Middle frontal gyrus (tissue), 1 donor: ENCODE measurements around the gene CCPG1.
"Not testable (repeated sequence)": the region's sequence is repeated elsewhere in the genome, so short reads cannot be mapped to it uniquely, and the experiment has no call there.

ENCODE experiments used
- DNase-seq: peaks from one replicate; pipeline ENCODE4 v3.0.0-alpha.2; 2015; ENCODE audit warnings: low spot score; ENCODE audit errors: extremely low spot score

CCPG1 gene, protein sequence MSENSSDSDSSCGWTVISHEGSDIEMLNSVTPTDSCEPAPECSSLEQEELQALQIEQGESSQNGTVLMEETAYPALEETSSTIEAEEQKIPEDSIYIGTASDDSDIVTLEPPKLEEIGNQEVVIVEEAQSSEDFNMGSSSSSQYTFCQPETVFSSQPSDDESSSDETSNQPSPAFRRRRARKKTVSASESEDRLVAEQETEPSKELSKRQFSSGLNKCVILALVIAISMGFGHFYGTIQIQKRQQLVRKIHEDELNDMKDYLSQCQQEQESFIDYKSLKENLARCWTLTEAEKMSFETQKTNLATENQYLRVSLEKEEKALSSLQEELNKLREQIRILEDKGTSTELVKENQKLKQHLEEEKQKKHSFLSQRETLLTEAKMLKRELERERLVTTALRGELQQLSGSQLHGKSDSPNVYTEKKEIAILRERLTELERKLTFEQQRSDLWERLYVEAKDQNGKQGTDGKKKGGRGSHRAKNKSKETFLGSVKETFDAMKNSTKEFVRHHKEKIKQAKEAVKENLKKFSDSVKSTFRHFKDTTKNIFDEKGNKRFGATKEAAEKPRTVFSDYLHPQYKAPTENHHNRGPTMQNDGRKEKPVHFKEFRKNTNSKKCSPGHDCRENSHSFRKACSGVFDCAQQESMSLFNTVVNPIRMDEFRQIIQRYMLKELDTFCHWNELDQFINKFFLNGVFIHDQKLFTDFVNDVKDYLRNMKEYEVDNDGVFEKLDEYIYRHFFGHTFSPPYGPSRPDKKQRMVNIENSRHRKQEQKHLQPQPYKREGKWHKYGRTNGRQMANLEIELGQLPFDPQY

GRCh38 chr15:55408012-55408928, at the start of gene CCPG1, which contains the start of gene PIERCE2:
Gene CCPG1, minus strand, starts transcription at chr15:55408359. Its CDS starts 18,935 bp downstream, at chr15:55389424.
Gene PIERCE2, plus strand, starts transcription at chr15:55408495. Its CDS starts 274 bp downstream, at chr15:55408769.
- peak; percentile 86 for DNase-seq

DNA sequence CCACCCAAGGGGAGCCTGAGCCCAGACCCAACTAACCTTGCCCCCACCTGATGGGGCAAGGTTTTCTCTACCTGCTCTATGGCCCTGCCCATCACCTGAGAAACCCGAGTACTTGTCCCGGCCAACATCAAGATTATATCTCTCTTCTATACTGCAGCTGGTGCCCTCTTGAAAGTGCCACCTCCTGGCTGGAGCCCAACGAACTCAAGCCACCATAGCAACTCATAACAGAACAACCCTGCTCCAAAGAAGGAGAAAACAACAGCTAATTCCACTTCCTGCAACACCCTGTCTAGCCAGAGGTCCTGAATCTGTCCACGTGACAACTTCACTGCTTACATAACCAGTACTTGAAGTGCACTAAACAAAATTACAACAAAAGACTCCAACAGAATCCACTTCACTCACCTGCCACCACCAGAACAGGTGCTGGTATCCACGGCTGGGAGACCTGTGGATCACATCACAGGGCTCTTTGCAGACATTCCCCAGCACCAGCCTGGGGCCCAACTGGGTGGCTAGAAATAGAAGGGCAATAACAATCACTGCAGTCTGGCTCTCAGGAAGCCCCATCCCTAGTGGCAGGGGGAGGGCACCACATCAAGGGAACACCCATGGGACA, 49.4 kb upstream of the CCPG1 start:
- DNase-seq: no peak

DNA sequence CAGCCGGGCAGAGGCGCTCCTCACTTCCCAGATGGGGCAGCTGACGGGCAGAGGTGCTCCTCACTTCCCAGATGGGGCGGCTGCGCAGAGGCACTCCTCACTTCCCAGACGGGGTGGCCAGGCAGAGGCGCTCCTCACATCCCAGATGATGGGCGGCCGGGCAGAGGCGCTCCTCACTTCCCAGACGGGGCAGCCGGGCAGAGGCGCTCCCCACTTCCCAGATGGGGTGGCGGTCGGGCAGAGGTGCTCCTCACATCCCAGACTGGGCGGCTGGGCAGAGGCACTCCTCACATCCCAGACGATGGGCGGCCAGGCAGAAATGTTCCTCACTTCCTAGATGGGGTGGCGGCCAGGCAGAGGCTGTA, 38.9 kb upstream of the CCPG1 start:
- not testable (repeated sequence) for DNase-seq

DNA sequence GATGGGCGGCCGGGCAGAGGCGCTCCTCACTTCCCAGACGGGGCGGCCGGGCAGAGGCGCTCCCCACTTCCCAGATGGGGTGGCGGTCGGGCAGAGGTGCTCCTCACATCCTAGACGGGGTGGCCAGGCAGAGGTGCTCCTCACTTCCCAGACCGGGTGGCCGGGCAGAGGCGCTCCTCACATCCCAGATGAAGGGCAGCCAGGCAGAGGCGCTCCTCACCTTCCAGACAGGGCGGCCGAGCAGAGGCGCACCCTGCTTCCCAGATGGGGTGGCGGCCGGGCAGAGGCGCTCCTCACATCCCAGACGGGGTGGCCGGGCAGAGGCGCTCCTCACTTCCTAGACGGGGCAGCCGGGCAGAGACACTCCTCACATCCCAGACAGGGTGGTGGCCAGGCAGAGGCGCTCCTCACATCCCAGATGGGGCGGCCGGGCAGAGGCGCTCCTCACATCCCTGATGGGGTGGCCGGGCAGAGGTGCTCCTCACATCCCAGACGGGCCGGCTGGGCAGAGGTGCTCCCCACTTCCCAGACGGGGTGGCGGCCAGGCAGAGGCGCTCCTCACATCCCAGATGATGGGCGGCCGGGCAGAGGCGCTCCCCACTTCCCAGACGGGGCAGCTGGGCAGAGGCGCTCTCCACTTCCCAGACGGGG, 38.3 kb upstream of the CCPG1 start:
- DNase-seq: not testable (repeated sequence)

DNA sequence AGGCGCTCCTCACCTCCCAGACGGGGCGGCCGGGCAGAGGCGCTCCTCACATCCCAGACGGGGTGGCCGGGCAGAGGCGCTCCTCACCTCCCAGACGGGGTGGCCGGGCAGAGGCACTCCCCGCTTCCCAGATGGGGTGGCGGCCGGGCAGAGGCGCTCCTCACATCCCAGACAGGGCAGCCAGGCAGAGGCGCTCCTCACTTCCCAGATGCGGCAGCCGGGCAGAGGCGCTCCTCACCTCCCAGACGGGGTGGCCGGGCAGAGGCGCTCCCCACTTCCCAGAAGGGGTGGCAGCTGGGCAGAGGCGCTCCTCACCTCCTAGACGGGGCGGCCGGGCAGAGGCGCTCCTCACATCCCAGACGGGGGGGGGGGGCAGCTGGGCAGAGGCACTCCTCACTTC, 37.8 kb upstream of the CCPG1 start:
- DNase-seq: not testable (repeated sequence)

GRCh38 chr15:55443141-55443540, 35.0 kb upstream of the CCPG1 start:
- not testable (repeated sequence) for DNase-seq

DNA sequence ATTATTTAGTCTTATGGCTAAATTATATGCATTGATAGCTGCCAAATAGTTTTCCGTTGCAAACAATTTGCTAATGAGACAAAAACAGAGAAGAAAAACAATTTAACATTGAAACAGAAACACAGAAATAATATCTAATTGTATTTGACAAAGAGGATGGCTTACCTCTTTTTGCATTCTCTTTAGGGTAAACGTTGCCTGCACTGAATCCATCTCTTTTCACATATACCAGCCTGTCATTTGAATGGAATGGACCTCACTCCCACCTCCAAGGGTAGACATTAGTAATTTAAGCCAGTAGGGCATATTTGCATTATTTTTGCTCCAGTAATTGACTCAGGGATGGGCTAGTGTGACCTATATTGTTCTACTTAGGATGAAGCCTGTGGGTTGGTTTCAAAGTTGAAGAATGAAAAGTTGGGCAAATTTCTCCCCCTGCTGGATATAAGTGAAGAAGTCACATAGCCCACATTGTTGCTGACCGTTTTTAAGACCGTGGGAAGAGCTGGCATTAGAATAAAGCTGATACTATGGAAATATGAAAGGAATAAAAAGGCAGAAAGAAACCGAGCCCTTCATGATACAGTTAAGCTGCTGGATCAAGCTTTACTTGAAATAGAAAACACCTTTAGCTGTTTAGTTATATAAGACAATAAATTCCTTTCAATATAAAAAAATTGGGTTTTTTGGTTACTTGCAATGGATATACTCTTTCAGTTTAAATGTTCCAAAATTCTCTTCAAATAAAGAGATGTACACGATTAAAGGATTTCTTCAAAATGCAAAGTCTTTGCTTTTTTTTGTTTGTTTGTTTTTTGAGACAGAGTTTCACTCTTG, 27.0 kb upstream of the CCPG1 start:
- no peak for DNase-seq

DNA sequence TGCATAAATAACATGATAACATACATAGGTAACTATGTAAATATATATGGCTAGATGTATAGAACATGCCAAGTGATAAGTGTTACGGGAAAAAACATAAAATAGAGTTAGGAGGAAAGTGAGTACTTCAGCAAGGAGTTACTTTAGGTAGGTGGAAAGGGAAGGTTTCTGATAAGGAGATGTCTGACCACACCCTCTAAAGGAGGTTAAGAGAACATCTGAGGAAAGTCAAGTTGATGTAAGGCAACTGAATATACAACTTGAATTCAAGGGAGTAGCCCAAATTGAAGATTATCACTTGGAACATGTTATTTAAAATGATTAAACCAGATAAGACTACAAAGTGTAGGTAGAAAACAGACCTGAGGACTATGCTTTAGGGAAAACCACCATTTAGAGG, 13.9 kb upstream of the CCPG1 start:
- DNase-seq: no peak

- DNase-seq: no peak
Observed at GRCh38 chr15:55420171-55420866, 12.2 kb upstream of the CCPG1 start.

DNA sequence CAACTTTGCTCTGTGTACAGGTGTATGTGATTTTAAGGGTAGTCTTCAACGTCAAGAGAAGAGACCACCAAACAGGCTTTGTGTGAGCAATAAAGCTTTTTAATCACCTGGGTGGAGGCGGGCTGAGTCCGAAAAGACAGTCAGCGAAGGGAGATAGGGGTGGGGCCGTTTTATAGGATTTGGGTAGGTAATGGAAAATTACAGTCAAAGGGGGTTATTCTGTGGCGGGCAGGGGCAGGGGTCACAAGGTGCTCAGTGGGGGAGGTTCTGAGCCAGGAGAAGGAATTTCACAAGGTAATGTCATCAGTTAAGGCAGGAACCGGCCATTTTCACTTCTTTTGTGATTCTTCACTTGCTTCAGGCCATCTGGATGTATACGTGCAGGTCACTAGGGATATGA, 9.5 kb upstream of the CCPG1 start:
- DNase-seq: not testable (repeated sequence)

DNA sequence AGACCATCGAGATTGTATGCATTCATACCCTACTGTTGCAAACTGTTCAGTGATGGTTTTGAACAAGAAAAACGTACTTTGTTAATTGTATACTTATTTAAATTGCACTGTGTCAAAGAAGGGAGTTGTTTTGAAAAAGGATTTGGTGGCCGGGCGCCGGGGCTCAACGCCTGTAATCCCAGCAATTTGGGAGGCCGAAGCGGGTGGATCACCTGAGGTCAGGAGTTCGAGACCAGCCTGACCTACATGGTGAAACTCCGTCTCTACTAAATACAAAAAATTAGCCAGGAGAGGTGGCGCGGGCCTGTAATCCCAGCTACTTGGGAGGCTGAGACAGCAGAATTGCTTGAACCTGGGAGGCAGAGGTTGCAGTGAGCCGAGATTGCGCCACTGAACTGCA, 817 bp upstream of the CCPG1 start:
- not testable (repeated sequence) for DNase-seq

DNA sequence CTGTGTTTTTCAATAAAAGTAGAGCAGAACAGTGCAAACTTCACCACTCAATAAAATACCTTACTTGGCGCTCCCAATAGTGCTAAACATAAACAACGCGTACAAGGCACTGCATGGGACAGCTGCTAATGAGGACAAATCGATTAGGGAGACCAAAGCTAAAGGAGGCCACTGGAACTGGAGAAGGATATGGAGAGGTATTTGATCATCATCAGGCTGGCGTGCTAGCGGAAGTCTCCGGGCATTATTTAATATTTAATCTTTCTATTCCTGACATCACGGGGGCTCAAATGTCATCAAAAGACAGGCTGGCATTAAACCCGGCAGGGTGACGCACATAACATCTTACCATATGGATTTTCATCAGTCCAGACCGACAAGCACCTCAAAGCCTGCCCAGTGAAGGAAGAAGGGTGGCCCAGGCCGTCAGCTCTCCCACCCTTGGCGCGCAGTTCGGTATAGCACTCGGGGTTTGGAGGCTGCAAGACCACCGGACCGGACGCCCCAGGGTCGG, 604 bp downstream of the CCPG1 start:
- no peak for DNase-seq

DNA sequence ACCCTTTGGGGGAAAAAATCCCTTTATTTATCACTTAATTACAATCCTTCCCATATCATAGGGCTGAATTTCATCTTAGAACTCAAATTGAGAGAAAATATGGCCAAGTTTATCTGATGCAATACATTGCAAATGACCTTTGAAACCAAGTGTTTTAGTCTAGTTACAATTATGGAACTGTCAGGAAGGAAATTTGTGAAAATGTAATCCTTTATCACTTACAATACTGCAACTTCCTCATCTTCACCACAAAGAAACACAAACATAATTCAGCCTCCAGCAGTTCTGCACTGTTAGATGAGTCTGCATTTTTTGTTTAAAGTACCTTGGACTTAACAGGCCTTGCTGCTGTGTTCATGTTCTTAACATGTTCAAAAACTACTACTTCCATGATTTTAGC, 4.6 kb downstream of the CCPG1 start:
- DNase-seq: no peak

- DNase-seq: no peak
Observed at GRCh38 chr15:55402707-55403106, 5.5 kb downstream of the CCPG1 start.

GRCh38 chr15:55401786-55402246, 6.3 kb downstream of the CCPG1 start:
- no peak for DNase-seq

- not testable (repeated sequence) for DNase-seq
Observed at GRCh38 chr15:55400050-55400449, 8.1 kb downstream of the CCPG1 start.

DNA sequence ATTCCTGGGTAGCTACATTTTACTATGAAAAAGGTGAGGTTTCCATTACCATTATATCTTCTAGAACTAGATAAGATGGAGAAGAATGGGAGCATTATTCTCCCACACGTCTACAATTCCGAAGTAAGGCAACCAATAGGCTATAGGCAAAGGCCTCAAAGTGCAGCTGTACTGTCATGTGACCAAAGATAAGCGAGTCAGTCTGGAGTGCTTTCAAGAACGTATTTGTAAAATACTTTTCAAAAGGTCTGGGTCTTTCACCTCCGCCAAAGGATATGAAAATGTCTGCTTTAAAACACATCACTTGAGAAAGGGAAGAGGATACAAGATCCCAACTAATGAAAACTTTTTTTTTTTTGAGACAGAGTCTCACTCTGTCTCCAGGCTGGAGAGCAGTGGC, 9.9 kb downstream of the CCPG1 start:
- no peak for DNase-seq

DNA sequence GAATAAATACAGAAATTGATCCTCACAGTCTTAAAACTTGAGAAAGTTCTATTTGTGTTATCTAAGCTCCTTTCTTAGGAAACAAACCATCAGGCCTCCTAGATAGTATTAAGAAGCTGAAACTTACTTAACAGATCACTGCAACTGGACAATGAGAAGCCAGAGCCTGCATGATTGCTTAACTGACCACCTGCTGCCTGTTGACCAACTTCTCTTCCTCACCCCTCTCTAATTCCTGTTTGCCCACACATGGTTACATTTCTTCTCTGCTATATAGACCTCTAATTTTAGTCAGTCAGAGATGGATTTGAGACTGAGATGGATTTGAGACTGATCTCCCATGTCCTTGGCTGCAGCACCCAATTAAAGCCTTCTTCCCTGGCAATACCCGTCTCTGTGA, 13.5 kb downstream of the CCPG1 start:
- DNase-seq: no peak

- DNase-seq: no peak
Observed at GRCh38 chr15:55389264-55389607, 18.9 kb downstream of the CCPG1 start.
